Measurements from ENCODE around the gene RPS17.
A peak's percentile ranks its signal among the peaks of the same experiment; 100 is the strongest.

The RPS17 gene

DNA sequence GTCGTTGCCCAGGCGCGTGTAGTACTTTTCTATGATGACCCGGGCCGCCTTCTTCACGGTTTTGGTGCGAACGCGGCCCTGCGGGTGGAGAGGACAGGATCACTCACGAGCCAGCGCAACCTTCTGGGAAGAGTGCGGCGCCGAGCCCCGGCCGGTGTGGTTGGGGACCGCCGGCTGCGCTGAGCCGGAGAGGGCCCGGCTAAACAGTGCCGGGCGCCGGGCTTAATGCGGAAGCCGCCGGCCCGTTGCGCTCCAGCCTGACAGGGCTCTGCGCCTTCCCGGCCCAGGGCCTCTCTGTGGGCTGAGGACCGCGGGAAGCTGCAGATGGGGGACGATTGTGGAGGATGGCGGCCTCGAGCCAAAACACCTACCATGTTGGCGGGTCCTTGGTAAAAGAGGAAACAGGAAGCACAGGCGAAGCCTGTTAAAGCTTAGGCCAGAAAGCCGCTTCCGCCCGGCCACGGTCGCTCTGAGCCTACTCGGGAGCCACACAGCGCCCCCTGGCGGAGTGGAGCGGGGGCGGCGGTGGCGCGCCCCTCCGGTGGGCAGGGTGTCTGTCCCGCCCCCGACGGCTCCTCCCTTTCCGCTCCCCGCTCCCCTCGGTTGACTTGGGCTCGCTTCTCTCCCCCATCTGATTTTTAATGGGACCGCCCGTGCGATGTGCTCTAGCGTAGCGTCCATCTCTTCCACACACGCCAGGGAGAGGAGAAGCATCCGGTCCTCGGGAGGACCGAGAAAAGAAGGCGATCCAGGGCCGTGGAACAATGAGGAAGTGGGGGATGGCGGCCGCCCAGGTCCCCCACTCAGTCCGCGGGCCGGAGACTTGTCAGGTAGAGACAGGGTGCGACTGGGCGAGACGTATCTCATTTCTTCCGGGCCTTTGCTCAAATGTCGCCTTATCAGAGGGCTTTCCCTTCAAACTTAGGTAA is at the start of gene RPS17:
RPS17 (minus strand) TSS at position 403 of the 929 bp plus-strand sequence; CDS start at position 374, 29 bp downstream.
- H3K9me3 Mint-ChIP-seq: no peaks in the 10 kb centered on the region
- peak within 1 kb of the TSS; percentile 93 for H3K27ac Mint-ChIP-seq (ENCODE audit: low read depth)
- H3K4me1 Mint-ChIP-seq: peaks cover 35% of the 10 kb centered on the region
- peaks cover 51% of the 10 kb centered on the region for H3K36me3 Mint-ChIP-seq (ENCODE audit: insufficient read depth)
- peak; percentile 98 to 99 for DNase-seq (ENCODE audit: low spot score in 2 of 2)
- H3K27me3 Mint-ChIP-seq: peaks cover 3% of the 10 kb centered on the region
- peak; percentile 93 for ATAC-seq (replicated peaks; ENCODE audit: extremely low read depth, poor library complexity, severe bottlenecking)
- H3K4me3 Mint-ChIP-seq: peak within 1 kb of the TSS; percentile 90

DNA sequence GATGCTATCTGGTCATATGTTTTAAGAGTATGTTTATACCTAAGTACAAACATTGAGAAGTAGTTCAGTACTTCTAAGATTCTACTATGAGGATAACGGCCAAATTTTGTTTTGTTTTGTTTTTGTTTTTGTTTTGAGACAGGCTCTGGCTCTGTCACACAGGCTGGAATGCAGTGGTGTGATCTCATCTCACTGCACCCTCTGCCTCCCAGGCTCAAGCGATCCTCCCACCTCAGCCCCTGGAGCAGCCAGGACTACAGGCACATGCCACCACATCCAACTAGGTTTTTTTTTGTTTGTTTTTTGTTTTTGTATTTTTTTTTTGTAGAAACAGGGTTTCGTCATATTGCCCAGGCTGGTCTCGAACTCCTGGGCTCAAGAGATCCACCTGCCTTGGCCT is 47.5 kb upstream of the RPS17 start:
- H3K36me3 Mint-ChIP-seq (ENCODE audit: insufficient read depth): no peaks in the 10 kb centered on the region
- no peak overlapping the region for H3K27ac Mint-ChIP-seq (ENCODE audit: low read depth)
- no peaks in the 10 kb centered on the region for H3K9me3 Mint-ChIP-seq
- no peaks in the 10 kb centered on the region for H3K4me1 Mint-ChIP-seq
- DNase-seq (ENCODE audit: low spot score in 2 of 2): no peak
- no peak for ATAC-seq (replicated peaks; ENCODE audit: extremely low read depth, poor library complexity, severe bottlenecking)
- H3K27me3 Mint-ChIP-seq: peaks cover 27% of the 10 kb centered on the region
- no peak overlapping the region for H3K4me3 Mint-ChIP-seq

DNA sequence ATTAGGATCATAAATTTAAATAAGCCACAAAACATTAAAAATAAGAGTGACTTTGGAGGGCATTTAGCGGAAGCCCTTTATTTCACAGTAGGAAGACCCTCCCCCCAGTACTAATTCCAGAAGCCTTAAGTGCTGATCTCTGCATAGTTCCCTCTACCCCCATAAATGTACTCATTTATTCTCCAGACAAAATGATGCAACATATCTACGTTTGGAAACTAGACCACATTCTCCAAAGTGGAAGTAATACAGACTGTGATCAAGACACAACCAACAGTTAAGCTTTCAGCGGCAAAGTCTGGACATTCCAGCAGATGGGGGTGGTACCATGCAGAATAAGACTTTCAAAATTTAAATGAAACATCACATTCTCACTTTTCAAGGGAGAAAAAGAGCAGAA is 44.8 kb upstream of the RPS17 start:
- DNase-seq (ENCODE audit: low spot score in 2 of 2): no peak

DNA sequence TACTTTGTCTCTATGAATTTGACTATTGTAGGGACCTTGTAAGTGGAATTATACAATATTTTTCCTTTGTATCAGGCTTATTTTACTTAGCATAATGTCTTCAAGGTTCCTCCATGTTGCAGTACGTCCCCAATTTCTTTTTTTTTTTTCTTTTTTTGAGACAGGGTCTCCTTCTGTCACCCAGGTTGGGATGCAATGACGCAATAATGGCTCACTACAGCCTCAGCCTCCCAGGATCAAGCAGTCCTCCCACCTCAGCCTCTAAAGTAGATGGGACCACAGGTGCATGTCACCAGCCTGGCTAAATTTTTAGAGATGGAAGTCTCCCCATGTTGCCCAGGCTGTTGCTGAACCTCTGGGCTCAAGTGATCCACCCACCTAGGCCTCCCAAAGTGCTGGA is 40.5 kb upstream of the RPS17 start:
- H3K9me3 Mint-ChIP-seq: no peaks in the 10 kb centered on the region
- peaks cover 2% of the 10 kb centered on the region for H3K36me3 Mint-ChIP-seq (ENCODE audit: insufficient read depth)
- ATAC-seq (replicated peaks; ENCODE audit: extremely low read depth, poor library complexity, severe bottlenecking): no peak
- H3K4me1 Mint-ChIP-seq: no peaks in the 10 kb centered on the region
- no peak overlapping the region for H3K27ac Mint-ChIP-seq (ENCODE audit: low read depth)
- DNase-seq (ENCODE audit: low spot score in 2 of 2): no peak
- H3K27me3 Mint-ChIP-seq: peaks cover 40% of the 10 kb centered on the region
- H3K4me3 Mint-ChIP-seq: no peak overlapping the region

More for the DNA sequence above, 44.8 kb upstream of the RPS17 start:
- Mint-ChIP-seq H3K27me3 (peaks cover 36% of the 10 kb centered on the region), H3K9me3 (no peaks in the 10 kb centered on the region), H3K4me3 (no peak overlapping the region), H3K4me1 (no peaks in the 10 kb centered on the region), H3K27ac (ENCODE audit: low read depth) (no peak overlapping the region), H3K36me3 (ENCODE audit: insufficient read depth) (peaks cover 2% of the 10 kb centered on the region)
- no peak for ATAC-seq (replicated peaks; ENCODE audit: extremely low read depth, poor library complexity, severe bottlenecking)

DNA sequence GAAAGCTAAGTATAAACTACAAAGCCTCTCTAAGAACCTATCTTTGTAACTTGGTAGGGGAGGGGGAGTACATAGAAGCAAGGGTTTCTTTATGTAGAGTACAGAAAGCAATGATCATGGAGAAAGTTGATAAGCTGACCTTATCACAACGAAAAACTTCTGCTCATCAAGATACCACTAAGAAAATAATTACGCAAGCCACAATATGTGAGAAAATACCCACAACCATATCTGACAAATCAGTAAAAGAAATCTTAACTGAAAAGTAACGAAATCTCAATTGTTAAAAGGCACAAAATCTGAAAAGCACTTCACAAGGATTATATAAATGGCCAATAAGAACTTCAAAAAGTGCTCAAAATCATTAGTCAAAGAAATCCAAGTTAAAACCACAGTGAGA is 35.1 kb upstream of the RPS17 start:
- H3K36me3 Mint-ChIP-seq (ENCODE audit: insufficient read depth): no peaks in the 10 kb centered on the region
- no peak for DNase-seq (ENCODE audit: low spot score in 2 of 2)
- peaks cover 57% of the 10 kb centered on the region for H3K27me3 Mint-ChIP-seq
- no peak overlapping the region for H3K27ac Mint-ChIP-seq (ENCODE audit: low read depth)
- no peak overlapping the region for H3K4me3 Mint-ChIP-seq
- ATAC-seq (replicated peaks; ENCODE audit: extremely low read depth, poor library complexity, severe bottlenecking): no peak
- no peaks in the 10 kb centered on the region for H3K9me3 Mint-ChIP-seq
- no peaks in the 10 kb centered on the region for H3K4me1 Mint-ChIP-seq

DNA sequence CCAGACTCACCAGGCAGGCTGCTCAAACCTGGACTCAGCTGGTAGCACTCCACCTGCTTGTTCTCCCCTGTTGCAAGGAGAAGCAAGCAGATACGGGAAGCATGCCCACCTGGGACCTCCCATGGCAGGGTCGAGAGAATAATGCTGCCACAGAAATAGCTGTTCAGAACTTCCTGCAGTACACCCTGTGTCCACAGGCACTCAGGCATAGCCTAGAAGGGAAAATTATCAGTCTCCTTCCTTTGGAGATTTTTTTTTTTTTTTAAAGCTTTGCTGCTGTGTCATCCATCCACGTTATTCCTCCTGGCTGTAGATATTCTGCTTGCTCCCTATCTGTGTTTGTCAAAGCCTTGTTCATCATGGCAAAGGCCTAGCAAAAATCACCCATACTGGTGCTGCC is 32.7 kb upstream of the RPS17 start:
- H3K4me1 Mint-ChIP-seq: no peaks in the 10 kb centered on the region
- H3K36me3 Mint-ChIP-seq (ENCODE audit: insufficient read depth): no peaks in the 10 kb centered on the region
- DNase-seq (ENCODE audit: low spot score in 2 of 2) (no peak), ATAC-seq (replicated peaks; ENCODE audit: extremely low read depth, poor library complexity, severe bottlenecking) (no peak)
- no peak overlapping the region for H3K4me3 Mint-ChIP-seq
- H3K27ac Mint-ChIP-seq (ENCODE audit: low read depth): no peak overlapping the region
- H3K27me3 Mint-ChIP-seq: peaks cover 57% of the 10 kb centered on the region
- H3K9me3 Mint-ChIP-seq: no peaks in the 10 kb centered on the region

DNA sequence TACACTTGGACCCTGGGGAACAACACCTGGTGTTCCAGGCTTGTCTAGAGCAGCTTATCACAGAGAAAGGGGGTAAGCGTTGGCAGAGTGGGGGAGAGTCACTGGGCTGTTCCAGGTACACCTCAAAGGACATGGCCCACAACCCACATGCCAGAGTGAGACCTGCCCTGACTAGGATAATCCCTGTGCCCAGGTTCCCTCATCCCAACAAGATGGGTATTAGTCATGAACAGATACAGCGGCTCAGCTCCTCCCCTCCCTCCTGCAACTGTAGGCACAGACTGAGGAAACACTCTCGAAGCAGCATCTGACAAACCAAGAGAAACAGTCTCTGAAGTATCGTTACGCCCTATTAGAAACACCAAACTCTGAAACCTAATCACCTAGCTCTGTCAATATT is 32.1 kb upstream of the RPS17 start:
- ATAC-seq (replicated peaks; ENCODE audit: extremely low read depth, poor library complexity, severe bottlenecking) (no peak), DNase-seq (ENCODE audit: low spot score in 2 of 2) (no peak)
- Mint-ChIP-seq H3K4me1 (no peaks in the 10 kb centered on the region), H3K27me3 (peaks cover 62% of the 10 kb centered on the region), H3K9me3 (no peaks in the 10 kb centered on the region), H3K4me3 (no peak overlapping the region), H3K27ac (ENCODE audit: low read depth) (no peak overlapping the region), H3K36me3 (ENCODE audit: insufficient read depth) (no peaks in the 10 kb centered on the region)

DNA sequence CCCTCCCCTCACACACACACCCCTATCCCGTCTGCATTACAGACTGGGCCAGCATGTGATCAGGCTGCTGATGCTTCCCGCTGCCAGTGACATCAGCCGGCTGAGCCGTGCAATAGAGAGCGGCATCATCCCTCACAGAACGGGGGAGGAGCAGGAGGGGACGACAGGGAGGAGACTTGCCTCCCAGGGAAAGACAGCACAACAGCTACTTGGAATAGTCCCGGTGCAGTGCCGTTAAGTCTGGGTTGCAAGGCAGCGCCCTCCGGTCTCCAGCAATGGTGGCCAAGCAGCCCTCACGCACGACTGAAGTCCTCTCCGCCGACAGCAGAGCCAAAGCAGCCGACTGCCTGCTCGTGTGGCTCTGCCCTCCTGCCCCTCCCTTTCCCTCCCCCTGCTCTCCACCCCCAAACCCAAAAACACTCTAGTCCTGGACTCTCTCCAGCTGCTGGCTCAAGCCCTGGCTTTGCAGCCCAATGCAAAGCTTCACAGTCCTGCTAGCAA is 31.5 kb upstream of the RPS17 start:
- Mint-ChIP-seq H3K9me3 (no peaks in the 10 kb centered on the region), H3K36me3 (ENCODE audit: insufficient read depth) (no peaks in the 10 kb centered on the region), H3K27me3 (peaks cover 67% of the 10 kb centered on the region), H3K27ac (ENCODE audit: low read depth) (no peak overlapping the region), H3K4me3 (no peak overlapping the region), H3K4me1 (no peaks in the 10 kb centered on the region)
- no peak for ATAC-seq (replicated peaks; ENCODE audit: extremely low read depth, poor library complexity, severe bottlenecking)
- DNase-seq (ENCODE audit: low spot score in 2 of 2): no peak

DNA sequence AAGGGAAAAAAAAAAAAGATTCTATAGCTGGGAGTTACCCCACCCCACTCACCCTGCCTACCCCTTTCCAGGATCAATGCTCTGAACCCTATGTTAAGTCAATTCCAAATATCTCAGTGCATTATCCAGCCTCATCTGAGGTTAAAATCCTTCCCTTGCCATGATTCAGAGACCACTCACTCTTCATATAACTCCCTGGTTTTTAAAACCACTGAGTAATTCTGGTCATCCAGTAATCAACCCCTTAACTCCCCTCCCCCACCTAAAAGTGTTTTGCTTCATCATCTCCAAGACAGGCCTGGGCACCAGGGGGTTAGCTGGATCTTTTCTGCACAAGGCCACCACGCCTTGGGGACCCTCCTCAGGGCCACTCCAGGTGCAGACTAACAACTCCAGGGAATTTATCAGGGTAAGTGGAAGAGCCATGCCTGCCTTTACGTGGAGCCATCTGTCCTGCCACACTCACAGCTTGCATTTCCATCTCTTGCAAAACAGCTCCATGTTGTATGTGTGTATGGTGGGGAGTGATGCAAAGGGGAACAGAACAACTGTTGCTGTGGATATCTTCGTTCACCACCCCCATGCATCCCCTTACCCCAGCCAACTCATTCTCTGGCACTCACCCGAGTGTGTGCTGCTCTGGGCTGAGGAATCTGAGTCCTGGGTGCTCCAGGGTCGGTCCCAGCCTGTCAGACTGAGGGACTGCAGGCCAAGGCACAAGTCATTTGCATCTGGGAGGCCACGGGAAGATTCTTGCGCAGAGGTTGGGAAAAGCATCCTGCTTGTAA is 30.7 kb upstream of the RPS17 start:
- Mint-ChIP-seq H3K9me3 (no peaks in the 10 kb centered on the region), H3K4me3 (no peak overlapping the region), H3K27ac (ENCODE audit: low read depth) (no peak overlapping the region), H3K36me3 (ENCODE audit: insufficient read depth) (no peaks in the 10 kb centered on the region), H3K4me1 (no peaks in the 10 kb centered on the region), H3K27me3 (peaks cover 68% of the 10 kb centered on the region)
- DNase-seq (ENCODE audit: low spot score in 2 of 2) (no peak), ATAC-seq (replicated peaks; ENCODE audit: extremely low read depth, poor library complexity, severe bottlenecking) (no peak)

DNA sequence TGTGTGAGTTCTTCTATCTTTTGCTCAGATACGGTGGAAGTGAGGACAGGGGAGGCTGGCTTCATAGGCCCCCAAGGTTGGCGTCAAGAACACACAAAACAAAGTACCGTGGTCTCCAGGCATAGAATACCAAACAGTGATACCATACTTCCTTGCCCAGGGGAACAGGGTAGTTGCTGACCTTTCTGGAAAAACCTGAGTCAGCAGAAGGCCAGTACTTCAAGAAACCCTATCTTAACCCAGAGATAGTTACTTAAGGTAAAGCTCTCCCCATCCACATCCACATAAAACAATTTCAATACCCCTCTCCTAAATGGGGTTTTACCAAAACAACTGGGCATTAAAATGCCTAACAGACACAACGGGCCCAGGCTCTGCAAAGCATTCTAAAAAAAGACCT is 29.6 kb upstream of the RPS17 start:
- DNase-seq (ENCODE audit: low spot score in 2 of 2) (no peak), ATAC-seq (replicated peaks; ENCODE audit: extremely low read depth, poor library complexity, severe bottlenecking) (no peak)
- Mint-ChIP-seq H3K36me3 (ENCODE audit: insufficient read depth) (no peaks in the 10 kb centered on the region), H3K4me3 (no peak overlapping the region), H3K27me3 (peaks cover 62% of the 10 kb centered on the region), H3K9me3 (no peaks in the 10 kb centered on the region), H3K4me1 (no peaks in the 10 kb centered on the region), H3K27ac (ENCODE audit: low read depth) (no peak overlapping the region)

DNA sequence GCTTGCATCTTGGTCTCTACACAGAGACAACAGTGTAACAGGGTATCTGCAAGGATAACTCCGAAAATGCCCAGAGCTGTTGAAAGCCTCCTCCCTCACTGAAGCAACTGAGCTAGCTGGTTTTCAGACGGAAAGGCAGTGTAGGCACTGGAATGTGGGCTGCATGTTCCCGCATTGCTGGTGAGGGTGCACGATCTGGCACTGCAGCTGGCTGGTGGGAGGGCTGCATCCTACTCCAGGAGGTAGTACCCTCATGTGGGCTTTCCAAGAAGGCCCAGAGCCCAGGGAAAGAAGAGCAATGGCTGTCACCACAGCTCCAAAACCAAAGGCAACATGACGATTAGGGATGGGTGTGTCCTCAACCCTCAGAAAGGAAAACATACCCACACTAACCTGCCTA is 28.7 kb upstream of the RPS17 start:
- Mint-ChIP-seq H3K4me1 (no peaks in the 10 kb centered on the region), H3K27ac (ENCODE audit: low read depth) (no peak overlapping the region), H3K9me3 (no peaks in the 10 kb centered on the region), H3K4me3 (no peak overlapping the region), H3K27me3 (peaks cover 57% of the 10 kb centered on the region), H3K36me3 (ENCODE audit: insufficient read depth) (no peaks in the 10 kb centered on the region)
- ATAC-seq (replicated peaks; ENCODE audit: extremely low read depth, poor library complexity, severe bottlenecking) (no peak), DNase-seq (ENCODE audit: low spot score in 2 of 2) (no peak)

DNA sequence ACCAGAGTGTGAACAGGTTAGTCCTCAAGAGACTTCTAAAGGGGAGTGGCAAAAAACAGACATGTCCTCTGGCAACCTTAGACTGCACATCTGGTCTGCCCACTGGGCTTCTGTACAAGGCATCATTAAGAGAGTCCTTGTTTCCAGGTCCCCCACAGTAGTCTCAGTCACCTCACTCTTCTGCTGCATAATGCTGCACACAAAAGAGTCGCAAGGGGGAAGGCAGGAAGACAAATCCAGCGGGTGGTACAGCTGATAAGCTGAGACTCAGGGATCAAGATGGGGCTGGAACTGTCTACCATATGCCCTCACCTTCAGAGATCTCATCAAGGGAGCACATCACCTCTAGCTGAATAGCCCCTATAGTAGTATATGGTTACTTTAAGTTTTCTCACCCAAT is 27.4 kb upstream of the RPS17 start:
- no peak overlapping the region for H3K27ac Mint-ChIP-seq (ENCODE audit: low read depth)
- ATAC-seq (replicated peaks; ENCODE audit: extremely low read depth, poor library complexity, severe bottlenecking): no peak
- H3K36me3 Mint-ChIP-seq (ENCODE audit: insufficient read depth): no peaks in the 10 kb centered on the region
- no peak for DNase-seq (ENCODE audit: low spot score in 2 of 2)
- H3K4me3 Mint-ChIP-seq: no peak overlapping the region
- no peaks in the 10 kb centered on the region for H3K4me1 Mint-ChIP-seq
- H3K9me3 Mint-ChIP-seq: no peaks in the 10 kb centered on the region
- H3K27me3 Mint-ChIP-seq: peaks cover 44% of the 10 kb centered on the region

DNA sequence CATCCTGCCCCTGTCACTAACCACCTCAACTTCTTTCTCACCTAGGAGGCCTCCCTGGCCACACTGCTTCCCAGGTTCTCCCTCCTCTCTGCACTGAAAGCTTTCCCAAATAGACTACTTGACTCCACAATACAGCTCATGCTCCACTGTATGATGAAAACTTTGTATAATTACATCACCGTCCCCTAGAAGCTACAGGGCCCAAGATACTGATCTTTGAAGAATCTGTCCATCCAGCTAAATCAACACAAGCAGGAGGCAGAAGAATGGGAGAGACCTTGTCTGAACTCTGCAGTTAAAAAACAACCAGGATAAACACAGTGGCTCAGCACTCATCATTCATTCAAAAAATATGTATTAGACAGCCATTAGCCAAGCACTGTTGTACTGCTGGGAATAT is 26.4 kb upstream of the RPS17 start:
- H3K27me3 Mint-ChIP-seq: peaks cover 35% of the 10 kb centered on the region
- no peak for DNase-seq (ENCODE audit: low spot score in 2 of 2)
- no peak overlapping the region for H3K4me3 Mint-ChIP-seq
- H3K27ac Mint-ChIP-seq (ENCODE audit: low read depth): no peak overlapping the region
- H3K4me1 Mint-ChIP-seq: no peaks in the 10 kb centered on the region
- no peak for ATAC-seq (replicated peaks; ENCODE audit: extremely low read depth, poor library complexity, severe bottlenecking)
- H3K9me3 Mint-ChIP-seq: no peaks in the 10 kb centered on the region
- no peaks in the 10 kb centered on the region for H3K36me3 Mint-ChIP-seq (ENCODE audit: insufficient read depth)
